ENCODE measurements around the gene KL.

KL gene

DNA sequence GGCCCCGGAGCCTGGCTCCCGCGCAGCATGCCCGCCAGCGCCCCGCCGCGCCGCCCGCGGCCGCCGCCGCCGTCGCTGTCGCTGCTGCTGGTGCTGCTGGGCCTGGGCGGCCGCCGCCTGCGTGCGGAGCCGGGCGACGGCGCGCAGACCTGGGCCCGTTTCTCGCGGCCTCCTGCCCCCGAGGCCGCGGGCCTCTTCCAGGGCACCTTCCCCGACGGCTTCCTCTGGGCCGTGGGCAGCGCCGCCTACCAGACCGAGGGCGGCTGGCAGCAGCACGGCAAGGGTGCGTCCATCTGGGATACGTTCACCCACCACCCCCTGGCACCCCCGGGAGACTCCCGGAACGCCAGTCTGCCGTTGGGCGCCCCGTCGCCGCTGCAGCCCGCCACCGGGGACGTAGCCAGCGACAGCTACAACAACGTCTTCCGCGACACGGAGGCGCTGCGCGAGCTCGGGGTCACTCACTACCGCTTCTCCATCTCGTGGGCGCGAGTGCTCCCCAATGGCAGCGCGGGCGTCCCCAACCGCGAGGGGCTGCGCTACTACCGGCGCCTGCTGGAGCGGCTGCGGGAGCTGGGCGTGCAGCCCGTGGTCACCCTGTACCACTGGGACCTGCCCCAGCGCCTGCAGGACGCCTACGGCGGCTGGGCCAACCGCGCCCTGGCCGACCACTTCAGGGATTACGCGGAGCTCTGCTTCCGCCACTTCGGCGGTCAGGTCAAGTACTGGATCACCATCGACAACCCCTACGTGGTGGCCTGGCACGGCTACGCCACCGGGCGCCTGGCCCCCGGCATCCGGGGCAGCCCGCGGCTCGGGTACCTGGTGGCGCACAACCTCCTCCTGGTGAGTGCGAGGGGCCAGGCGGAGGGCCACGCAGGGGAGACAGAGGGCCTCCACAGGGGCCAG, at the start of gene KL:
KL (plus strand) TSS at position 10 of the 909 bp plus-strand sequence; CDS start at position 28, 18 bp downstream.
- DNase-seq (ENCODE audit: low spot score): no peak

DNA sequence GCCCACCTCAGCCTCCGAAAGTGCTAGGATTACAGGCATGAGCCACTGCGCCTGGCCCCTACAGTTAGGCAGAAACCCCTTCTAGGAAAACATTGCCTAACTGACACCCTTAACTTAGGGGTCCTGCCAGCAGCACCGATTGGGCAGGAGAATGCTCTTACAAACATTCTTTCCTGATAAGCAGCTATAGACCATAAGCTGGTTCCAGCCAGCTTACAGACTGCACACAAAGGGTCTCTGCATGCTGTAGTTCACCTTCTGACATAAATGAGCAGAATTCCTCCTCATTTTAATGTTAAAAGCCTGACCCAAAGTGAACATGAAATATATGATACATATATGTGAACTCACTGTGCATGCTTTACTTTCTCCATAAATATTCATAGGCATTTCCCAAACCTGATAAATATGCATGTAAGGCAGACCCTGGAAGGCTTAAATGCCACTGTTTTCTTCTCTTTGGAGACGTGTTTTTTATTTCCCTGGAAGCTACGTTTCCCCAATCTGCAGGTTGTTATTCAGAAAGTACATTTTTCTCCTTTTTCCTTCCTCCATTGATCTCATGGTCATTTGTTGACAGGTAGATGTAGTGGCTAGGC, 48.5 kb upstream of the KL start:
- no peak for DNase-seq (ENCODE audit: low spot score)

DNA sequence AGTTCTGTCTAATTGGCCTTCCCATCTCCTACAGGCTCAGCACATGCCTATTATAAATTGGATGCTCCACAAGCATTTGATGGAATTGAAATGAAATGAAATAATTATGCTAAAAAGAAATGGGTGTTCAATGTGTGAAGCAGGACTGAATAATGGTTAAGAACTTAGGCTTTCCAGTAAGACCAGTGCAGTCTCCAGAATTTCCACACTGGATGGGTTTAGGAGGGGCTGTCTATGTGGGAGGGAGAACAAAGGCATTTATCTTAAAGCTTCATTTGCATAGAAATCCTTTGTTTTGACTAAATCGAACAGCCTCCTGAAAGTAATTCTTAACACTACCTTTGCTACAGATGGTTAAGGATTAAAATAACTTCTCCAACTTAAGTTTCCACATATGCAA, 47.9 kb upstream of the KL start:
- no peak for DNase-seq (ENCODE audit: low spot score)

DNA sequence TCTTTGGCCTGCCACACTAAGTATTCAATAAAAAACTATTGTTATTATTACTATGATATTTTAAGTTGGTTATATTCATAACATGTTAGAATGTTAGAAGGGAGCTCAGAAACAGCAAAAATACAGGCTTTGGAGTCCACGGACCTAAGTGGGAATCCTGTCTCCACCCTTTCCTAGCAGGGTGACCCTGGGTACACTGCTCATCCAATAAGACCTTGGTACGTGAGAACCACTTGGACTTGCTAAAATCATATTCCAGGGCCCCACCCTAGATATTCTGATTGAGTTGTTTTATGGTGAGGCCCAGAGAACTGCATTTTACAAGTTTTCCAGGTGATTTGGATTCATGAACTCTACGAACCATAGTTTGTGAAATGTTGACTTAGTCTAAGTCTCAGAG, 47.4 kb upstream of the KL start:
- DNase-seq (ENCODE audit: low spot score): no peak

DNA sequence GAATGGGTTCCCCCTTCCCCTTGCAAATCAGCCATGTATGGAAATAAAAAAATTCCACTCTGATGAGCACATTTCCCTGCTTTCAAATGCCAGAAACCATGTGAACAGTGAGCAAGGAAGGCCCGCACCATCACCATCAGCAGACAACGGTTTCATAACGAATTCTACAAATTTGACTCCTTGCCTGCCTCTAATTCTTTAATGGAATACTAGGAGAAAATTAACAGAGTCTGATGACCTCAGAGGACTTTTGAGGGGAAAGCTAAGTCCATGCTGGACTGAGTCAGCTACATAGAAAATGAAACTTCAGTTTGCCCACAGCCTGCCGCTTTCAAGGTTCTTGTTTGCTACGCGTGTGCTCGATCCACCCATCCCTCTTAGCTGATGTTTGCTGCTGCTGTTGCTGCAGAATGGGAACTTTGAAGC, 46.7 kb upstream of the KL start:
- DNase-seq (ENCODE audit: low spot score): no peak

DNA sequence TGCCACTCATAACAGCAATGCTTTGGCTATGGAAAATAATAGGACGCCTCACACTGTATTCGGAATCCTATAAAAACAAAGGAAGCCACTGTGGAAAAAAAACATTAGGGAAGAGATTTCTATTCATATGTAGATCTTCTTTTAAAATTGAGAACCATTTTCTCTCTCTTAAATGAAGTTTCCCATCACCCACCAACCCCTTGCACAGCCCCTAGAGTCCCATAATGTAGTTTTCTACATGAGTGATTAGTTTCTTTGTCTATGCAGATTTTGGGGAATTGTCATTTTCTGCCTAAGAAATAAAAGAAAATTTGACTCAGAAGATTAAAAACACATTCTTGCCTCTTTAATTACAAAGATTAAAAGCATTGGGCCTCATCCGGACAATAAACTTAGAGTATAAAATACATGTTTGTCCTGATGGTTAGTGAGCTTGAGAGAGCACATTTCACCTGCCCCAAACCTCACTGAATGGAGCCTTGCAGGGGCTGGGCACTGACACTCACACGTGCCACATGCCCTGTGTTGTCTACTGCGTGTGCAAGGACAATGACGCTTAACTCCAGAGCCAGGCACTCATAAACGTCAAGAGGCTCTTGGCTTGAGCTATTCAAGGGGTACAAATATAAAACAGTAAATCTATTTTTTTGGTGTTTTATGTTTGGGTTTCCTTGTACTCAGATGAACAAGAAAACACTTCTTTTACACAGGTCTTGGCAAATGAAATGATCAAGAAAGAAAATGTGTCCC, 40.0 kb upstream of the KL start:
- no peak for DNase-seq (ENCODE audit: low spot score)

DNA sequence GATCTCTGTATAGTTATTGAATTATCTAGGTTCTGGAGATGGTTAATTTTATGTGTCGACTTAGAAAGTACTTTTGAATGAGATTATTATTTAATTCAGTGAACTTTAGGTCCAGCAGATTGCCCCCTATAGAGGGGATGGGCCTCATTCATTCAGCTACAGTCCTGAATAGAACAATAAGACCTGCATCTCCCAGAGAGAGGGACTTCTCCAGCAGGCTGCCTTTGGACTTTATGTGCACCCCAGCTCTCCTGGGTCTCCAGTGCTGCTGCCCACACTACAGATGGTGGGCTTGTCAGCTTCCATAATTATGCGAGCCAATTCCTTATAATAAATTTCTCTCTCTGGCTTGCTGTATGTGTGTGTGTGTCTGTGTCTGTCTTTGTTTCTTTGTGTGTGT, 39.3 kb upstream of the KL start:
- DNase-seq (ENCODE audit: low spot score): no peak

DNA sequence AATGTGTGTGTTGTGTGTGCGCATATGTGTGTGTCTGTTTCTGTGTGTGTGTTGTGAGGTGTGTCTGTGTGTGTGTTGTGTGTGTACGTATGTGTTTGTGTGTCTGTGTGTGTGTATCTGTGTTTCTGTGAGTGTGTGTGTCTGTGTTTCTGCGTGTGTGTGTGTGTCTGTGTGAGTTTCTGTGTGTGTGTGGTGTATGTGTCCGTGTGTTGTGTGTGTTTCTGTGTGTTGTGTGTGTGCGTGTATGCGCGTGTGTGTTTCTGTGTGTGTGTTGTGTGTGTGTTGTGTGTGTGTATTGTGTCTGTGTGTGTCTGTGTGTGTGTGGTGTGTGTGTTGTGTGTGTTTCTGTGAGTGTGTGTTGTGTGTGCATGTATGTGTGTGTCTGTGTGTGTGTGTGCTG, 38.9 kb upstream of the KL start:
- DNase-seq (ENCODE audit: low spot score): no peak

DNA sequence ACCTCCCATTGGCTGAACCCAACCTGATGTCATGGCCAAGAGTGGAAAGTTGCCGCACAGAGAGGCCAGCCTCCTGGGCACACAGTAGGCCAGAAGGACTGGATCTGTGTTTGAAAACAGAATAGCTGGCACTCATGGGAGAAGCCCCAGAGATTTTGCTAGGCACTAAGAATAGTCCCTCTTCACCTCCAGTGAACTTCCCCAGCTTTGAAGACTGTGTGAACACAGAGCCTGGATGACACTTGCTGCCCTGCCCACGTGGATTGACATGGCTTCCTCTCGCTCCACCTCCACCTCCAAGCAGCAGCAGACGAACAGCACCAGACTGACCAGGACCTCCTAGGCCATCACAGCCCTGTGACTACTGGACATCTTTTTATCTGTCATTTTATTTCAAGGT, 37.9 kb upstream of the KL start:
- DNase-seq (ENCODE audit: low spot score): no peak

DNA sequence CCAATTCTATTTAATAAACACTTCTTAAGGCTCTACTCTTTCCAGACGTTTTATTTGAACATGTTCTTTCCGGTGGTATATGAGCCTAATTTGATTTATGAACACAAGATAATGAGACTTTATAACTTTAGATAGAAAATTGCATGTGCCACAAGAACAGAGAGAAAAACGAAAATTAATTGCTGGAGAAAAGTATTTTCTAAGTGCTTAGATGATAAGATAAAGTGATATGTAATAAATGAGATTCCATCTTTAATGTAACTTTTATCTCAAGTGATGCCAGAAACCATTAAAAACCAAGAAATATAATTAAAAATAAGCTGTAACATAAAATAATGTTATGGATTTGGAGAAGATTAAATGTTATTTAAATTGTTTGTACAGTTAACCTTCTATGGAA, 33.2 kb upstream of the KL start:
- no peak for DNase-seq (ENCODE audit: low spot score)

DNA sequence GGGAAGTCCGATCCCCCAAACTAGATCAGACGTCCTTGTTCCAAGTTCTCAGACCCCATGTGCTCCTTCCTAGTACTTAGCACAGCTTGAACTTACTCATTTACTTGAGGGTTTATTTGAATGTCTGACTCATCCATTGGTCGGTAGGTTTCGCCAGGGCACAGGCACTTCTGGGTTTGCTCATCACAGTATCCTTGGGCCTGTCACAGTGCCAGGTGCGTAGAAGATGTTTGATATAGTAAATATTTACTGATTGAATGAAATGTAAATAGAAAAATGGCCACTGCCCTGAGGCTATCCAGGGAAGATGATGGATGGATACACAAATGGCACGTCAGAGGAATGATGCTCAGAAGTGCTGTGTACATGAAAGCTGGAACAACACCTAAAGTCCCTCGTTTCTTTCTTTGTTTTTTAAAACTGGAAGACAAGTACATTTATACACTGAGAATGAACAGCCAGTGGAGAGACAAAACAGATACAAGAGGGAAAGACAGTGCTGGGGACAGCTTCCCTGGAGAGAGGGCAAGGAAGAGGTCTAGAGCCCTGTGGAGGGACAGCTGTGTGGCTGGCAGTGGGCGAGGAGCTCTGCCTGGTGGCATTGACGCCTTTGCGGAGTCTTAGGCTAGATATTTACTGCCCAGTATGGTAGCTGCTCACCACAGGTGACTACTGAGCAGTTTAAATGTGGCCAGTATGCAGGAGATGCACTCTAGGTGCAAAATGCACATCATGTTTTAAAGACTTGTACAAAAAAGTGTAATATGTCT, 31.2 kb upstream of the KL start:
- no peak for DNase-seq (ENCODE audit: low spot score)

DNA sequence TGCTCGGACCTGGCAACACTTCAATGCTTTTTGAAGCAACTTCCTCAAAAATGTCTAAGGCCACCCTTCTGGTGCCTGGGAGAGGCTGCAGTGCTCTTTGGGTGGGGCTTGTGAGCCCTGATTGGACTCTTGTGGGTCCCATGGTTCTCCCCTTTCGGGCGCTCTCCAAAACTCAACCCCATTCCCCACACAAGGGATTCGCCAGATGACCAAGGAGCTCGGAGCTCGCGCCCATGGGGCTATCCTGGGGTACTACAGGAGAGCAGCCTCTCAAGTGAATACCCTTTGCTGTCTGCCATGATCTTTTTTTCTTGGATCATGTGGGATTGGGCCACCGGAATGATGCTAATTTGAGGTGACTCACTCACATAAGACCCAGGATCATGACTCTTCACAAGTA, 29.7 kb upstream of the KL start:
- DNase-seq (ENCODE audit: low spot score): no peak

DNA sequence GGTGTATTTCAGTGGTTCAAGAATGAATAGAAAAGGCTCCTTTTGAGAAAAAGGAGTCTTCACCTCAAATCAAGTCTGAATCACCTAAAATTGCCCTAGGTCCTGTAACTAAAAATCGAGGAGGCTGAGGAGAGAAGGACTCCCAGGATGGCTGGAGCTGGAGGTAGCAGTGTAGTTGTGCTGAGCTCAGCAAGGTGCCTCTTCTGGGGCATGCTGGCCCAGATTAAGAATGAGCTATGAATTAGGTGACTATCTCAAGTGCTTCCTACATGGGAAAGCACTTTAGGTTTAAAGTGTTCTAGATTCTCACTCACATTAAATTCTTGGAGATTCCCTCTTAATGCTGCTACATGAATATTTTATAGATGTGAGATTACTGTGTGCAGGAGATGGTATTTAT, 28.8 kb upstream of the KL start:
- no peak for DNase-seq (ENCODE audit: low spot score)

DNA sequence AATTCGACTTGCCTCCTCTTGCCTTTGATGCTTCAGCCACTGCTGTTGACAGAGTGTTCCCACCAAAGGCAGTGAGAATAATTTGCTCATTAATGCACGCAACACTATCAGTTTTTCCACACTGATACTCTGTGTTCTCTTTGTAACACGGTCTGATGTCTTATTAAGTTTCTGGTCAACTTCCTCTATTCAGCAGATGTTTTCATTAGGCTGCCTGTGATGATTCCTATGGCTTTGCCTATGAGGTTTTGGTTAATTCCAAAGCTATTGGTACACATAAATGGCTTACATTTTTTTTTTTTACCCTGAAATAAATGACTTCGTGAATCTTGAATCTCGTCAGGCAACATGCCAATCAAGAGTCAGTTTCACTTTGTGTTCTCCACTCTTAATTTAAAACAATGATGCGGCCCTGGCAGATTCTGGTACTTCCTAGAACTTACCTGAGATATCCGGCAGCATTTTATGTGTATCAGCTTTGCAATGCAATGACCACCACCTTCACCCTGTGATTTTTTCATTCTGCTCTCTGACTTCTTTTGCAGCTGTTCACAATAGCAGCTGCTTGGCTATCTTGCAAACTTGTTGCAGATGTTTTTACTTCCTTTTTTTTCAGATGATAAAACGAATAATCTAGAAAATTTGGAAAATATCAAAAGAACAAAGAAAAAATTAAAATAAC, 27.5 kb upstream of the KL start:
- DNase-seq (ENCODE audit: low spot score): no peak

DNA sequence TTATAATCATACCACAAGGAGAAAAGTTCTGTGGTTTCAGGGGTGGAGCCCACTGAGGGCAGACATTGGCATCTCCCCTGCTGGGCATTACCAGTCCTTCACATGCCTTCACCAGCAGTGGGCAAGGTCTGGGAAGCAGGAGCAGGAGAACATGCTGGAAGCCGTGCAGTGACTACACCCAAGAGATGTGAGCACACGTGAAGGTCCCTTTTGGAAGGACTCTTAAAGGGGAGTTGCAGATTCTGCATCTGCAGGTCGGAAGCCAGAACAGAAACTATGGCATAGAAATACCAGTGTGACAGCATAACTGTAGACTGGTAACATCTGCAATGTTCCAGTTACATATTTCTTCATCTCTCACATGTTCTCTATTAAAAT, 26.9 kb upstream of the KL start:
- DNase-seq (ENCODE audit: low spot score): no peak

DNA sequence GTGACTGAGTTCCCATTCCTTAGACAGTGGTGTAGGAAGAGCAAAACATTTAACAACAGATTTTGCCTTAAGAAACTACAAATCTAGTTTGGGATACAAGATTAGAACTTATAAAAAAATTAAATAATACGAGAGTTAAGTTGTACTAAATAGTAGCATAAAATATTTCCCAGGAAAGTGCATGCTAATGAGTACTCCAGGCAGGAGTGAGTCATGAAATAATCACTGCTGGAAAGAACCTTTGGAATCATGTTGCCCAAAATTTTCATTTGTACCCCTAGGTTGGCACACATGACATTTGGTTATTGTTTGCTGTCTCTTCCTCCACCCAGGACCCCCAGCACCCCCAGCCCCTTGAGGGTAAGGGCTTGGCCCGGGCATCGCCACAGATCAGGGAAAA, 26.3 kb upstream of the KL start:
- no peak for DNase-seq (ENCODE audit: low spot score)

DNA sequence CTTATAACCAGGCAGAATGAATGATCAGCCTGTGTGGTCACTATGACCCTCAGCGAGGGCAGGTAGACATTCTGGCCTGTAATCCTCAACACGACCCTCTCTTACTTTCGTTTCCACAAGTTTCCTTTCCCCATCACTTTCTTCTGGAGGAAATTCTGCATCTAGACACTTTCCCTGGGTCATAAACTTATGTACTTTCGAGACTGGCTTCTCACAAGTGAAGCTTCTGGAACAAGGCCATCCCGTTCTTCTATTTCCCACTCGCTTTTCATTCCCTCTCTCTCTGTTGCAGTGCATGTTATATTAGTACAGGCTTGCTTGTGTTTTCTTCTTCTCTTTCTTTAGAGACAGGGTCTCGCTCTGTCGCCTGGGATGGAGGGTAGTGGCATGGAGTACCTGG, 23.1 kb upstream of the KL start:
- no peak for DNase-seq (ENCODE audit: low spot score)

DNA sequence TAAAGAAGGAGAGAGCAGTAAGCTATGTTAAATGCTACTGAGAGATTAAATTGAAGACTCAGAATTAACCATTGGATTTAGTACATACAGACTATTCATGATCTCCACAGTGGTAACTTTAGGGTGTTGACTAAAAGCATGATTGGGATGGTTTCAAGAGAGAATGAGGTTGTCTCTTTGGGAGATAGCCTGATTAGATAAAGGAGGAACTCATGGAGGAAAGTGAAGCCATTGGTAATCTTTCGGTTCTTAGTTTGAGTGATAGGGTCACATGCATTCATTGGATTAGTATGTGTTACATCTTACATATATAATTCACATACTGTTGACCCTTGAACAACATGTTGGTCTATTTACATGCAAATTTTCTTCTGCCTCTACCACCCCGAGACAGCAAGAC, 18.8 kb upstream of the KL start:
- no peak for DNase-seq (ENCODE audit: low spot score)

DNA sequence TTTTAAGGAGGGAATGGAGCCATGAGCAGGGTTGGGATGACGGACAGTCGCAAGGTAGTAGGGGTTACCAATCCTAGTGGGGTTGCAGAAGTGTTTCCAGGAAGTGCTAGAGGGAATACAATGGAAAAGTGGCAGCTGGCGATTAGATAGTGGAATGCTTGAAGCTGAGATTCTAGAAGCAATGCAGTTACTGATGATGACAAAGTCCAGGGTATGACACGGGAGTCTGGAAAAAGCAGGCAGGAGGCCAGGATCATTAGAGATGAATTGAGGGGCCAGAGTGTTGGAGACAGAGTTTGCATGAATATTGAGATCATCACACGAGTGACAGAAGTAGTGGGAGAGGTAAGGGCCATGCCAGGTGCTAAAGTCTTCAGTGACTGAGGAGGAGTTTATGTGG, 17.3 kb upstream of the KL start:
- DNase-seq (ENCODE audit: low spot score): no peak

DNA sequence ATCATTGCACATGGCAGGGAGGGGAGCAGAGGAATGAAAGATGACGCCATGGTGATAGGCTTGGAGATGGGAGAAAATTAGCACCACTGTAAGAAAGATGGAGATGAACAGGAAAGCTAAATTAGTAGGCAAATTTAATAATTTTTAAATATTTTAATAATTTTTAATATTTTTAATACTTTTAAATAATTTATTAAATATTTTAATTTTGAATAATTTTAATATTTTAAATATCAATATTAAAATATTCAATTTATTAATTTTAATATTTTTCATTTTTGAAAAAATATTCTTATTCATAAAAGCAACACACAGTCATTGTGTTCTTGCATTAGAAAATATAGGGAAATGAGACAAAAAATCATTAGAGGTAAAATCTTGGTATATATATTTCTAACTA, 15.9 kb upstream of the KL start:
- DNase-seq (ENCODE audit: low spot score): no peak

DNA sequence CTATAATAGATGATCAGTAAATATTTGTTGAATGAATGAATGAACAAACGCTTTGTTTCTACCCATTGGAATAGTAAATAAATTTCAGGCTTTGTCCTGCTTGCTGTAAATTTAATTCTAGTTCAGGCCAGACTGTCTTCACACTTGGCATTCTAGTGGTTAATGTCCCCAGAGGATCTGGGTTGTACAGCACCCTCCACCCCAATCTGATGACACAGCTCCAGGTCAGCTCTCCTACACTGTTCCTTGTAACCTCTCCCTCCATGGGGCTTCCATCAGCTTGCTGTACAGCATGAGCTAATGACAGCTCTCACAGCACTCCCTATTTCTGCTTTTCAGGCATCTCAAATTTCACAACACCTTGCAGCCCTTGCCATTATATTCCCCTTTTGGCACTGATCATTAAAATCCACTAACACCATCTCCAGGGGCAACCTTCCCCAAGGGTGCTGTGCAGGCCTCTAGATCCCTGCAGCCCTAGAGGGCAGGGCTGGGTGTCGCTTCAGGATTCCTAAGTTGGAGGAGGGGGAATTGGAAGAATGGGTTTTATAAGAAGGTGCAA, 12.7 kb upstream of the KL start:
- DNase-seq (ENCODE audit: low spot score): no peak
